Measurements from ENCODE around the gene HRG.
"Not testable (repeated sequence)": the region's sequence is repeated elsewhere in the genome, so short reads cannot be mapped to it uniquely, and the experiment has no call there.

Gene HRG, protein sequence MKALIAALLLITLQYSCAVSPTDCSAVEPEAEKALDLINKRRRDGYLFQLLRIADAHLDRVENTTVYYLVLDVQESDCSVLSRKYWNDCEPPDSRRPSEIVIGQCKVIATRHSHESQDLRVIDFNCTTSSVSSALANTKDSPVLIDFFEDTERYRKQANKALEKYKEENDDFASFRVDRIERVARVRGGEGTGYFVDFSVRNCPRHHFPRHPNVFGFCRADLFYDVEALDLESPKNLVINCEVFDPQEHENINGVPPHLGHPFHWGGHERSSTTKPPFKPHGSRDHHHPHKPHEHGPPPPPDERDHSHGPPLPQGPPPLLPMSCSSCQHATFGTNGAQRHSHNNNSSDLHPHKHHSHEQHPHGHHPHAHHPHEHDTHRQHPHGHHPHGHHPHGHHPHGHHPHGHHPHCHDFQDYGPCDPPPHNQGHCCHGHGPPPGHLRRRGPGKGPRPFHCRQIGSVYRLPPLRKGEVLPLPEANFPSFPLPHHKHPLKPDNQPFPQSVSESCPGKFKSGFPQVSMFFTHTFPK

DNA sequence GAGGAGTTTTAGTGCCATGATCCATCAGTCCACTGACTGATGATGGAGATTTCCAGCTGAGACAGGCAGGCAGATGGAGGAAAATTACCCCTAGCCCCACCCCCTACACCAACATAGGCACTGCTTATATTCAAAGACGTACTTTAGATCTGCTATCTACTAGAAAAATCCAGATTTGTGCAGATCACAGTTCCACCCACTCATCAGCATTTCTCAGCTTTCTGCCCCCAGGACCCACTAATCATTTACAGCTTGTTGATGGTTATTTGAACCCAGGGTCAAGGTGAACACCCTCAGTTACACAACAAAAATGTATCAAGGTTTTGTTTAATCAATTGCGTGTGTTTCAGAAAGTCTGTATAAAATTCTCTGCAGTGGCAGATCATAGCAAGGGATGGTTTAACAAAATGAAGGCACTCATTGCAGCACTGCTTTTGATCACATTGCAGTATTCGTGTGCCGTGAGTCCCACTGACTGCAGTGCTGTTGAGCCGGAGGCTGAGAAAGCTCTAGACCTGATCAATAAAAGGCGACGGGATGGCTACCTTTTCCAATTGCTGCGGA, at the start of gene HRG:
TSS of gene HRG (plus strand) at position 390 of the 564 bp plus-strand sequence. CDS start at position 408, 18 bp downstream.
- DNase-seq = no peak

DNA sequence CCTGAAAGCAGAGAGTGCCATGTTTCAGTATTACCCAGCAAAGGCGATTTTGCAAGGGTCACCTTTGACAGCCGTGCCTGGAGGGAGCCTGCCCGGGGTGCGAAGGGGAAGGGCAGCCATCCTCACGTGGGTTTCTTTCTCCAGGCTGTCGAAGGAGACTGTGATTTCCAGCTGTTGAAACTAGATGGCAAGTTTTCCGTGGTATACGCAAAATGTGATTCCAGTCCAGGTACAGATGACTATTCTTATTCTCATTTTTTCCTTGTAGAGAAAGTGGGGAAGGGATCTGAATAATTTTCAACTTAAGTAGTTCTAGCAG, 49.6 kb upstream of the HRG start:
- no peak for DNase-seq

DNA sequence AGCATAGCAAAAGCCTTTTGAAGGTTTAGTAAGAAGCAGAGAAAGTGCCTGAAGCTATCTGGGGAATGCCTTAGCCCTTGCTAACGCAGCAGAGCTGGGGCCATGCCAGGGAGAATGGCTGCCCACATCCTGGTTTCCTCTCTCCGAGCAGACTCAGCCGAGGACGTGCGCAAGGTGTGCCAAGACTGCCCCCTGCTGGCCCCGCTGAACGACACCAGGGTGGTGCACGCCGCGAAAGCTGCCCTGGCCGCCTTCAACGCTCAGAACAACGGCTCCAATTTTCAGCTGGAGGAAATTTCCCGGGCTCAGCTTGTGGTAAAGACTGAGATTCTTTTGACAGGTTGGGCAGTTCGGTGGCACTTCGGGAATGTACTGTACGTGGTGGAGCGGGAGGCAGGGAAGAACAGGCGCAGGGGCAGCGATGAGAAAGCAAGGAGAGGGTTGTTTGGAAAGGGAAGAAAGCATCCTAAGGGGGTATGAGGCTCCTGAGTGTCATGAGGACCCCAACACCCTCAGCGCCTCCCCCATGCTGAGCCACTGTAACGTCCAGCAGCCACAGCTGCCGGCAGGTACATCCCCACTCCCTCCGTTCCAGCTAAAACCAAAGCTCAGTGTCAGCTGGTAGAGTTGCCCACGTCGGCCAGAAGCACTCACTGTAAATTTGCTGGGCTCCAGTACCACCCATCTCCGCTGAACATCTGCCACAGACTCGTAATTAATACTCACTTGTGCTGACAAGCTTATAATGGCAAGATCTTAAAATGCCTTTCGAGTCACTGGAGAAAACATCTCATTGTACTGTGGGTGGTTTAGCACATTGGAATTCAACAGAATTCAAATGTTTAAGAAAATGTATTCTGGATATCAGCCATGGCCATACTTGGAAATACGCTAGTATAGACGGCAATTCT, 48.5 kb upstream of the HRG start:
- peak; percentile 78 for DNase-seq

DNA sequence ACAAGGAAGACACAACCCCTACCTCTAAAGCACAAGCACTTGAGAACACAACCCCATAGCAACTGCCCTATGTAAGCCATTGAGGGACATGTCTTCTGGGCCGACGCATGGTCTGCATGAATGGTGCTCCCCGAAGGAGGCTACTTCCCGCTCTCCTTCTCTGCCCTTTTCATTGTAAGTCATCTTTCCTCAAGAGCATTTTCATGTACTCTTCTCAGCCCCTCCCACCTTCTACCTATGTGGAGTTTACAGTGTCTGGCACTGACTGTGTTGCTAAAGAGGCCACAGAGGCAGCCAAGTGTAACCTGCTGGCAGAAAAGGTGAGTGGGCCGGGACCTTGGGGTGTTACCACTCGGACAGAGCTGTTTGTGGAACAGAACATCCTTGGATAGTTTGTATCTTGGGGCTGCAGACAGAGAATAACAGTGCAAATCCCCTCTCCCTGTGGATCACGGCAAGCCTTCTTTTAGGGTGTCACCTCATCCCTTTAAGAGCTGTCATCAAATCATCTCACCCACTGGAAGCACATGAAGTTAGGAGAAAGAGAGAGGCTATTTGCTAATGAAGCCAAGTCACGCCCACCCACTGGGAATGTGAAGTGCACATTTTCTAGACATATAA, 47.4 kb upstream of the HRG start:
- no peak for DNase-seq

DNA sequence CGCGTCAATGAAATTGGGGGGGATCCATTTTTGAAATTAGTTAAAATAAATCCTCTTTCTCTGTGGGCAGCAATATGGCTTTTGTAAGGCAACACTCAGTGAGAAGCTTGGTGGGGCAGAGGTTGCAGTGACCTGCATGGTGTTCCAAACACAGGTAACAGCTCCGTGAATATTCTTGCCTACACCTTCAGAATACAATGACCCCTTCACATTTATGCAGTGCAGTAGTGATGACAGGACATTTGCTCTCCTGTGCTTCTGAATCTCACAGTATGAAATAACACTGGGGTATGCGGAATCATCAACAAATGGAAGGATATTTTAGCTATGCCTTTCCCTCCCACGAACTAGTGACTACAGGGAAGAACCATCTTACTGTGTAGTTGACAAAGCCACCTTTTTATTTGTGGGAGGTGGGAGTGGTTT, 46.0 kb upstream of the HRG start:
- DNase-seq = no peak

DNA sequence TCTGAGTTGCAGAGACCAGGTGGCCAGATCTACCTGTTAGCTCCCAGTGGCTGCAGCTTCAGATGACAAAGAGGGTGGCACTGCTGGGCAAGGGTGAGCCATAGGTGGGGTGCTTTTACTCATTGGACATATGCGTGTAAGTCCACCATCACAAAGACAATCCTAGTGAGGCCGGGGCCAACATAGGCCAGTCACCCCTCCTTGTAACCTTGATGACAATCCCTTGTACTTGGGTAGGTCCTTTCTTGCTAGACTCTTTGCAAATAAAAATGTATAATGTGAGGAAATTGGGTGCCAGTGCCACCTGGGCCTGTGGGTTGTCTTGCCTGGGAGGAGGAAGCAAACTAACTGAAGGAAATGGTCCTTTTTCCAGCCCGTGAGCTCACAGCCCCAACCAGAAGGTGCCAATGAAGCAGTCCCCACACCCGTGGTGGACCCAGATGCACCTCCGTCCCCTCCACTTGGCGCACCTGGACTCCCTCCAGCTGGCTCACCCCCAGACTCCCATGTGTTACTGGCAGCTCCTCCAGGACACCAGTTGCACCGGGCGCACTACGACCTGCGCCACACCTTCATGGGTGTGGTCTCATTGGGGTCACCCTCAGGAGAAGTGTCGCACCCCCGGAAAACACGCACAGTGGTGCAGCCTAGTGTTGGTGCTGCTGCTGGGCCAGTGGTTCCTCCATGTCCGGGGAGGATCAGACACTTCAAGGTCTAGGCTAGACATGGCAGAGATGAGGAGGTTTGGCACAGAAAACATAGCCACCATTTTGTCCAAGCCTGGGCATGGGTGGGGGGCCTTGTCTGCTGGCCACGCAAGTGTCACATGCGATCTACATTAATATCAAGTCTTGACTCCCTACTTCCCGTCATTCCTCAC, 45.4 kb upstream of the HRG start:
- DNase-seq = no peak

DNA sequence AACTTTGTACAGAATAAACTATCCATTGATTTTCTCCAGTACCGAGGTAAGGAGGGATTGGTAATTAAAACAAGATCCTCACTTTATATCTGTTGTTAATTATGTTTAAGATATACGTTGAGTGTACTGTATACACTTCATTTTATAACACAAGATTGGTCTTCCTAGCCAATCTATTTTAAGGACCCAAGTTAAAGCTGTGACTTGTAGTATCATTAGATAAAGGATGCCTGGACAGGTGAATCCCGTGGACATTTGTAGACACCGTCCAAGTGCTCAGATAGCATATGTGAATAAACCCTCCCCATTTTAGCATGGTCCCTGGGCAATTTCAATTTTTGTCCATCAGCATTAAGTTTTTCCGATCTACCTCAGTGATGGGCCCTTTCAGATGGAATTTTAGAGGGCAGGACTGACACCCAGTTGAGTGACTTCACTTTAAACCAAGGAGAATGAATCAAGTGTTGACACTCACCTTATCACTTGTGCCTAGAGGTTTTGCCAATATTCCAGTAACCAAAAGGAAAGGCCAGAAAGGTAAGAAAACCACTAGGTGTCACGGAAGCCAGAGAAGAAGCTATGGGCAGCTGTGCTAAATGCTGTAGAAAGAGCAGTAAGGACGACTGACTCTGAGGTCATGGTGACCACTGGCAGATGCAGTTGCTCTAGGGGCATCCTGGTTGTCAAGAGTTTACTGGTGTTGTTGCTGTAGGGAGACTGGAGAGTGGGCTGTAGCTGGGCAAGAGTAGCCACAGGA, 43.7 kb upstream of the HRG start:
- no peak for DNase-seq

DNA sequence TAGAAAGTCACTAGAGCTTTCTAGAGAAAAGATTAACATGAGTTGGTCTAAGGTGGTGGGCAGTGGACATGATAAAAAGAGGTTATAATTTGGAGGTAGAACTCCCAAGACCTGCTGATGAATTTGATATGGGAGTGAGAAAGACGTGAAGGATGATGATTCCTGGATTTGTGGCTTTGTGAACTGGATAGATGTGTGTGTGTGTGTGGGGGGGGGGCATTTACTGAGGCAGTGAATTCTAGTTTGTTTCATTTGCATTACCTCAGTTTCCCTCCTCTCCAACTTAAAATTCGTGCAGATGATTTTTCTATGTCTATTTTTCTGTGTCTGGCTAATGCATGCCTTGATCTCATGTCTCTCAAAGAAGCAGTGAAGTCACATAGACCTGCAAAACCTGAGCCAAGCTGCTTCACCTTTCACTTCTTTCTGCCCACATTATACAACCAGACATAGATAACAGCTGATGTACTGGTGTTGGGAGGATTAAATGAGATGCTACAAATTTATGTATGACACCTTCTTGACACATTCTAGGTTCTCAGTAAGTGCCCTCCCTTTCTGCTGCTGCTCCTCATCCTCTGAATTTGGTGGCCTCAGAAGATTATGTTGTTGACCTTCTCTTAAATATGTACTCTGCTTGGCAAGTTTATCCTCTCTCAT, 43.0 kb upstream of the HRG start:
- no peak for DNase-seq

DNA sequence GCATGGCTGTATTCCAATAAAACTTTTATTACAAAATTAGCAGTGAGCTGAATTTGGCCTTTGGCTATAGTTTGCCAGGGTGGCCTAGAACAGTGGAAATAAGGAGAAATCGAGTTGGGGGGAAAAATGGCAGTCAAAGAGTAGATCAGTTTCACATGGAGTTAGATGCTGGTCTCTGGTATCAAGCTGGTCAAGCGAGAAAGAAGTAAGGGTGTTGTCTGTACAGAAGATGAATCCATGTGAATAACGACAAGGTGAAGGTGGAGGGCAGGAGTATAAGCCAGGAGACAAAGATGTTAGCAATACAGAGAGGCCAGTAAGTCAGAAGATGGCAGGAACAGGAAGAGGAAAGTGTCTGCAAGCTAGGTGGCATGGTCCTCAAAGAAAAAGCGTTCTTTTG, 41.2 kb upstream of the HRG start:
- no peak for DNase-seq

DNA sequence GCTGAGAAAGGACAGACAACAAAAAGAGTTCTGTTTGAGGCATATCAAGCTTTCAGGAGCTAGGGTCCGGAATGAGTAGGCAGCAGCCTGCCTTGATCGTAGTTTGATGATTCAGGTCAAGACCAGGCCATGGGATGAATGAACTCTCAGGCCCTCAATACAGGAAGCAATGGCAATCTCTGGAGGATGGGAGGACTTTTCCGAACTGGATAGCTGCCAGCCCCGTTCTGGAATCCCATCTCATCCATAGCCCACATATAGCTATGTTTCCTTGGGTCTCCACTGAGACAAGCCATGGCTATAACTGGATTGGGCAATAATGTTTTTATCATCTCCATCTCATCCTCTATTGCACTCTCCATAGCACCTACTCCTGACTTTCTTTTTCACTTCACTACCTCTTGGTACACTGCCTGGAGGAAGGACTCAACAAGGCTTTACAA, 40.2 kb upstream of the HRG start:
- DNase-seq = no peak

DNA sequence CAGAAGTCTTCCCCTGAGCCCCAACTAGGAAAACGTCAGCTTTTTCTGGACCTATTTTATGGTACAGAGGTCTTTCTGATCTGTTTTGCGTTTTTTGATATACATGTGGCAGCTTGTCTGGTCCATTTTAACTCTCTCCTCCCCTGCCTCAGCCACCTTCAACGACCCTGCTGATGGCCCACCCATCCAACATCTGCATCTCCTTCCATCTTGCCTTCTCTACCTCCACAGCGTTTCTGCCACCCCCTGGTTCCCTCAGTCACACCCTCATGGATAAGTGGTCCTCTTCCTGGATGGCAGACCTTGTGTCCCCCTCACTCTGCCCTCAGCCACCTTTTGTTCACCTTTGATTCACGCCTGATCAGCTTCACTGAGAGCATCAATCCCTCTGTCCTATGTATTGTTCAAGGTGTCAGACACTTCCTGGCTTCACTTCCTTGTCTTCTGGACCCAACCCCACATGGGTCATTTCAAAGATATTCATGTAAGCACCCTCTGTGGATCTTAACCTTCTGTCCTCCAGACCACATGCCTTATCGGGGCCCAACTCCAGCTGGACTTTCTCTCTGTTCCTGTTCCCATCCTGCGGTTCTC, 39.5 kb upstream of the HRG start:
- no peak for DNase-seq

DNA sequence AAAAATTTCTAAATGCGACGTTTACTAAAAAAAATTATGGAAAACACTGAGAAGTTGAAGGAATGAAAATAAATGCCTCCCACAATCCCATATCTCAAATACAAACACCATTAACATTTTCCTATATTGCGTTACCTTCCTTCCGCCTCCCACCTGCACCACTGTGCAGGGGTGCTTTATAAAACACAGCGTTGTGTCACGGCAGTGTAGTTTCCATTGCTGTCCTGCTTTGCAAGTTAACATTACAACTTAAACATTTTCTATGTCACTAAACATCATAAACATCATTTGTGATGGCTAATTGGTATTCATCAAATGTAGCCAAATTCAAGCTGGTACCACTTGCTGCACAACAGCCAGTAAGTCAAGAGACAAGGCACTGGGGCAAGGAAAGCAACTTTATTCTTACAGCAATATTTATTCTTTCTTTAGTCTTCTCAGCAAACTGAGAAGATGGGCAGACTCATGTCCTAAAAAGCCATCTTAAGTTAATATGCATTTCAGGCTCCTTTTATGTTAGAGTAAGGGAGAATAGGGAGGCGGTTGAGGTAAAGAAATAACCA, 37.9 kb upstream of the HRG start:
- no peak for DNase-seq

DNA sequence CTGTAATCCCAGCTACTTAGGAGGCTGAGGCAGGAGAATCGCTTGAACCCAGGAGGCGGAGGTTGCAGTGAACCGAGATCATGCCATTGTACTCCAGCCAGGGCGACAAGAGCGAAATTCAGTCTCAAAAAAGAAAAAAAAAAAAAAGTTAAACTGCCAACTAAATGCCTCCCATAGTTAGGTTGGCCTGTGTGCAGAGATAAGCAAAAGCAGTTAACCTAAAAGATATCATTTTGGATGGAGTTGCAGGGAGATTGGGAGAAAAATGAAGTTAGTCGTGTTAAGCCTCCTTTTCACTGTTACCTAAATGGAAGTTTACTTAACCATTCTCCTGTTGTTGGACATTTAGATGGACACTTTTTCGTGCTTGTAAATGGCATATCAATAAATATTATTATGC, 37.1 kb upstream of the HRG start:
- no peak for DNase-seq

DNA sequence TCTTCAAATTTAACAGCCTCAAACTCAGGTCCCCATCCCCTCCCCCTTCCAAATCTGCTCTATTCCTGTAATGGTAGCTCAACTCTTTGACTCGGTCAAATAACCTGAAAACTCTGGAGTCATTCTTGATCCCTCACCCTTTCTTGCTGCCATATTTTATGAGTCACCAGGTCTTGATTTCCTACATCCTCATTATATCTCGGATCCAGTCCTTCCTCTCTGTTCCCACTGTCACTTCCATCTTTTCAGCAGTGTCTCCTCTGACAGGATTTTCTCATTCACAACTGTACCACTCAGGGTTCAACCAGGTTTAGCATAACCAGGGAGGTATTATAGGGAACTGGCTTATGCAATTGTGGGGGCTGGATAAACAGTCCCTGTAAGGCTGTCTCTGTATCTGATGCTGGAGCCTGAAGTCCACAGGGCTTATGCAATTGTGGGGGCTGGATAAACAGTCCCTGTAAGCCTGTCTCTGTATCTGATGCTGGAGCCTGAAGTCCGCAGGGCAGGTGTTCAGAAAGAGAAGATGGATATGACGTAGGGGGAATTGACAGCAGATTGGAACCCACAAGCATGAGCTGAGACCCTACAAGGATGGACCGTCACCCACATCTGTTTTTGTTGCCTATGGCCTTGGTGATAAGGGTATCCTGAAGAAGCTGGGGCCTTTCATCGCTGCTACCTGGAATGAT, 34.7 kb upstream of the HRG start:
- DNase-seq = no peak

DNA sequence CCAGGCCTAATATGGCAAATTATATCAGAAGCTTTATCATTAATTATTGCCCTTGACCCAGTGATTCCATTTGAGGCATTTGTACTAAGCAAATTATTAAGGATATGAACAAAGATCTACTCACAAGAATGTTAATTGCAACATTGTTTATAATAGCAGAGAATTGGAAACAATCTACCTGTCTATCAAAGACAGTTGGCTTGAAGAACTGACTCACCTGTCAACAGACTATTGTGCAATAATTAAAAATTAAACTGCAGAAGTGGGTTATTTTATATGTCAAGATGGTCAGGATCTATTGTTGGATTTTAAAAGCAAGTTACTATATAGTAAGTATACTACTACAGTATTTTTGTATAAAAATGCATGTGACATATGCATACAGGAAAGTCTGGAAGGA, 32.3 kb upstream of the HRG start:
- no peak for DNase-seq

DNA sequence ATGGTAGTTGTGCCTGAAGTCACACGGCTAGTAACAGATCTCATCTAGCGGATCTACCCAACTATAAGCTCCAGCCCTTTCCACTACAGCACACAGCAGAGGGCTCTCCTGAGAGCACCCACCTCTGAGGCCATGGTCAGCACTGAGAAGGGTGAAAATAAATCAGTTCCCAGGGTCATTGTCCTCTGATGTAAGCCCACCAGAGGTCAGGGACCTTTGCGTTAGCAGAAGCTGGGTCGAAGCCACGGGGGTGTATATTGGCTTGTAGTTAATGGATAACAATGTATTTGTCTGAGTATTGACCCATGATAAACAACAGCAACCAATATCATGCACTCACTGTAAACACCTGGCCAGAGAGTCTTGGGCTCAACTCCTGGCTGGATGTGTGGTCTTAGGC, 31.6 kb upstream of the HRG start:
- DNase-seq = not testable (repeated sequence)

DNA sequence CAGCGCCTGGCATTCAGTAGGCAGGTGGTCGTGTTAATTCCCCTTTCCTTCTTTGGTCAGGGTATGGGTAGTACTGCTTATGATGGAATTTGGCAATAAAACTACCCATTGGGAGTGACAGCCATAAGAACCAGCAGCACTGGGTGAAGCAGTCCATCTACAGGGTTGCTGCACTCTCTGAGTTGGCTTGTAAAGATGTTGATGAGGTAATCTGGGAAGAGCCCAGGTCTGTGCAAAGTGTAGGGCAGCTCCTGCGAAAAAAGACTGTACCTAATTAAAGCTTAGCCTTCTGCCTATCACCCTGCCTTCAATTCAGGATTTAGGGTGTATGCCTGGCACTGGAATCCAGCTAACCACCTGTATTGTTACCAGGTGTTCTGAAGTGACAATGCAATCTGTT, 30.3 kb upstream of the HRG start:
- no peak for DNase-seq

DNA sequence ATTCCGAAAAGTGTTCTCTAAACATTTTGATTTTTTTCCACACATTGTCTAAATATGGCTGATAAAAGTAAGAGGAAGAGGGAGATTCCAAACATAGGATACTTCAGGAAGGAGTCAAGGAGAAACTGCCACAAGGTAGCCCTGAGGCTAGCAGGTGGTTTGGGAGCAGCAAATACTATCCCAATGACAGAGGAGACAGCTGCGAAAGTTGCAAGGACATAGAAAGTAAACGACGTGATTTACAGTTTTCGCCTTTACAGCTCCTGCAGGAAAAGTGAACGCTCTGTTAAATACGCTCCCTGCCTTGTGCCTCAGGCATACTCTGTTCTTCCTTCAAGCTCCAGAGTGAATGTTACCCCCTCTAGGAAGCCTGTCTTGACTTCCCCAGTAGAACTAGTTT, 29.3 kb upstream of the HRG start:
- DNase-seq = no peak

DNA sequence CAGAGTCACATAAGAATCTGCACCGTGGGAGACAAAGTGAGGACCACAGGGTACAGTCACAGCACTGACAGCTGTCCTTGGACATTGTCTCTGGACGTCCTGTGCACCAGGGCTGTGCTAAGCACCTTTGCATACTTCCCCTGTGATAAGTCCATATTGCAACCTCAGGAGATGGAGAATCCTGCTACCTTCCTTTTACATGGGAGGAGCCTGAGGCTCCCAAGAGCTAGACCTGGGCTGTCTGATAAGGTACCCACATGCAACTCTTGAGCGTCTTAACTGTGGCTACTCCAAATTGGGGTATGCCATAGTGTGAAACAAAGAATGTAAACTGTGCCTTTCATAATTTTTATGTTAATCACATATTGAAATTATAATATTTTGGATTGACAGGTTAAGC, 28.1 kb upstream of the HRG start:
- no peak for DNase-seq

Measured in activated effector memory CD4-positive, alpha-beta T cell treated with Interleukin-2 at 50 U/mL for 16 hours (primary cell).